HG03432 (cell line): Measurements from ENCODE around the gene TLR8.
"Not testable (repeated sequence)": the region's sequence is repeated elsewhere in the genome, so short reads cannot be mapped to it uniquely, and the experiment has no call there.

Experiments
- ATAC-seq: cut with Tn5 transposase; IDR thresholded peaks from one replicate; pipeline ENCODE4 v1.9.1; 2021; ENCODE audit warnings: mild to moderate bottlenecking, moderate library complexity; ENCODE audit not compliant: unreplicated experiment

The TLR8 gene

GRCh38 chrX:12963210-12963850 is 56.9 kb downstream of the TLR8 start:
- not testable (repeated sequence) for ATAC-seq

- no peak for ATAC-seq
Observed at GRCh38 chrX:12965131-12965940, 58.9 kb downstream of the TLR8 start.

GRCh38 chrX:12966151-12966550 is 59.7 kb downstream of the TLR8 start:
- no peak for ATAC-seq

- no peak for ATAC-seq
Observed at GRCh38 chrX:12967711-12968465, 61.5 kb downstream of the TLR8 start.

GRCh38 chrX:12970691-12971202 is 64.3 kb downstream of the TLR8 start:
- peak; percentile 27 for ATAC-seq

GRCh38 chrX:12971282-12972003 is 65.0 kb downstream of the TLR8 start:
- no peak for ATAC-seq

- no peak for ATAC-seq
Observed at GRCh38 chrX:12972243-12972642, 65.8 kb downstream of the TLR8 start.
